ENCODE results near the gene DNAH7. TPM values are rescaled to one million over a fixed set of nuclear protein-coding genes. Genes with fewer than 3 reads are reported as not detected.

DNAH7 gene
- total RNA-seq, 1 donor from 2014 or later: 0.21 TPM

- intact Hi-C loops (cut with DNase I): no loop called here
Observed at GRCh38 chr2:195863121-195863520, 205.5 kb downstream of the DNAH7 start.

GRCh38 chr2:195861821-195862220 lies 206.8 kb downstream of the DNAH7 start:
- no peak for TF ChIP-seq CTCF (IDR thresholded peaks at IDR 0.05)
- Histone ChIP-seq H3K27me3 (no peaks in the 10 kb centered on the region), H3K4me3 (no peak overlapping the region), H3K4me1 (no peaks in the 10 kb centered on the region), H3K27ac (no peak overlapping the region), H3K36me3 (no peaks in the 10 kb centered on the region), H3K9me3 (no peaks in the 10 kb centered on the region)
- intact Hi-C loops (cut with DNase I): no loop called here
- no peak for DNase-seq (ENCODE audit: low spot score in 2 of 2)

More at GRCh38 chr2:195863121-195863520, 205.5 kb downstream of the DNAH7 start:
- H3K4me1 ChIP-seq: no peaks in the 10 kb centered on the region
- no peaks in the 10 kb centered on the region for H3K36me3 ChIP-seq
- no peak overlapping the region for H3K4me3 ChIP-seq
- DNase-seq (ENCODE audit: low spot score in 2 of 2): no peak
- no peak for TF ChIP-seq CTCF (IDR thresholded peaks at IDR 0.05)
- no peaks in the 10 kb centered on the region for H3K27me3 ChIP-seq
- no peak overlapping the region for H3K27ac ChIP-seq
- no peaks in the 10 kb centered on the region for H3K9me3 ChIP-seq

- no peaks in the 10 kb centered on the region for H3K9me3 ChIP-seq
- H3K4me3 ChIP-seq: no peak overlapping the region
- no peaks in the 10 kb centered on the region for H3K4me1 ChIP-seq
- DNase-seq (ENCODE audit: low spot score in 2 of 2): no peak
- intact Hi-C loops (cut with DNase I): no loop called here
- H3K27ac ChIP-seq: no peak overlapping the region
- no peaks in the 10 kb centered on the region for H3K36me3 ChIP-seq
- no peaks in the 10 kb centered on the region for H3K27me3 ChIP-seq
- no peak for TF ChIP-seq CTCF (IDR thresholded peaks at IDR 0.05)
Observed at GRCh38 chr2:195859513-195859912, 209.1 kb downstream of the DNAH7 start.

GRCh38 chr2:195857132-195857531 lies 211.5 kb downstream of the DNAH7 start:
- Histone ChIP-seq H3K36me3 (no peaks in the 10 kb centered on the region), H3K4me3 (no peak overlapping the region), H3K27ac (no peak overlapping the region), H3K27me3 (no peaks in the 10 kb centered on the region), H3K4me1 (no peaks in the 10 kb centered on the region), H3K9me3 (no peaks in the 10 kb centered on the region)
- TF ChIP-seq CTCF (IDR thresholded peaks at IDR 0.05): no peak
- no peak for DNase-seq (ENCODE audit: low spot score in 2 of 2)
- intact Hi-C loops (cut with DNase I): no loop called here

GRCh38 chr2:195850764-195851163 lies 217.9 kb downstream of the DNAH7 start:
- Histone ChIP-seq H3K27me3 (no peaks in the 10 kb centered on the region), H3K9me3 (no peaks in the 10 kb centered on the region), H3K27ac (no peak overlapping the region), H3K4me3 (no peak overlapping the region), H3K4me1 (no peaks in the 10 kb centered on the region), H3K36me3 (no peaks in the 10 kb centered on the region)
- intact Hi-C loops (cut with DNase I): no loop called here
- no peak for DNase-seq (ENCODE audit: low spot score in 2 of 2)
- TF ChIP-seq CTCF (IDR thresholded peaks at IDR 0.05): no peak

Data from ascending aorta (tissue), 2 donors.